ENCODE data around the gene FKBP1B.

DNA sequence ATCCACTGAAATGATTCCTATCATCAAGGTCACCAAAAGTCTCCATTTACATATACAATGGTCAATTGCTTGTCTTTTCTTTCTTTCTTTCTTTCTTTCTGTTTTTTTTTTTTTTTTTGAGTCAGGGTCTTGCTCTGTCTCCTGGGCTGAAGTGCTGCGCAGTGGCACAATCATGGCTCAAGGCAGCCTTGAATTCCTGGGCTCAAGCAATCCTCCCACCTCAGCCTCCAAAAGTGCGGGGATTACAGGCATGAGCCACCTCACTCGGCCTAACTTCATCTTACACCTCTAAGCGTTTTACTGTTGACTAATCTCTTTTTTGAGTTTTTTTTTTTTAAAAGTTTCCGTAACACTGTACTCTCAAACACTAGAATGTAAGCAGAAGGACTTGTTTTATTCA is 25.7 kb downstream of the FKBP1B start:
- TF ChIP-seq, protein P1, sequence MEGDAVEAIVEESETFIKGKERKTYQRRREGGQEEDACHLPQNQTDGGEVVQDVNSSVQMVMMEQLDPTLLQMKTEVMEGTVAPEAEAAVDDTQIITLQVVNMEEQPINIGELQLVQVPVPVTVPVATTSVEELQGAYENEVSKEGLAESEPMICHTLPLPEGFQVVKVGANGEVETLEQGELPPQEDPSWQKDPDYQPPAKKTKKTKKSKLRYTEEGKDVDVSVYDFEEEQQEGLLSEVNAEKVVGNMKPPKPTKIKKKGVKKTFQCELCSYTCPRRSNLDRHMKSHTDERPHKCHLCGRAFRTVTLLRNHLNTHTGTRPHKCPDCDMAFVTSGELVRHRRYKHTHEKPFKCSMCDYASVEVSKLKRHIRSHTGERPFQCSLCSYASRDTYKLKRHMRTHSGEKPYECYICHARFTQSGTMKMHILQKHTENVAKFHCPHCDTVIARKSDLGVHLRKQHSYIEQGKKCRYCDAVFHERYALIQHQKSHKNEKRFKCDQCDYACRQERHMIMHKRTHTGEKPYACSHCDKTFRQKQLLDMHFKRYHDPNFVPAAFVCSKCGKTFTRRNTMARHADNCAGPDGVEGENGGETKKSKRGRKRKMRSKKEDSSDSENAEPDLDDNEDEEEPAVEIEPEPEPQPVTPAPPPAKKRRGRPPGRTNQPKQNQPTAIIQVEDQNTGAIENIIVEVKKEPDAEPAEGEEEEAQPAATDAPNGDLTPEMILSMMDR (conservative IDR thresholded peaks at IDR 0.05; ENCODE audit: low read depth, low read length) = no peak
- TF ChIP-seq EZH2 (IDR thresholded peaks at IDR 0.05; ENCODE audit: low read length, unreplicated experiment) = no peak

Data from PC-3 (cell line).